Mucosa of gallbladder (tissue), 1 donor: ENCODE data around the gene MYH6. TPM values are rescaled to one million over a fixed set of nuclear protein-coding genes. Genes with fewer than 3 reads are reported as not detected.

Experiments
- DNase-seq: peaks from one replicate; pipeline ENCODE4 v3.0.0-alpha.2; 2020; ENCODE audit warnings: low spot score
- total RNA-seq: library from RNA; stranded (reverse); gene quantifications from one replicate; pipeline ENCODE4 v1.2.1, GENCODE V29; 2021
- donor health status: DM: no; HTN: no; CAD: no.

MYH6 gene
- total RNA-seq, 1 donor from 2014 or later: not detected

GRCh38 chr14:23377573-23378563, 30.2 kb downstream of the MYH6 start:
- no peak for DNase-seq

DNA sequence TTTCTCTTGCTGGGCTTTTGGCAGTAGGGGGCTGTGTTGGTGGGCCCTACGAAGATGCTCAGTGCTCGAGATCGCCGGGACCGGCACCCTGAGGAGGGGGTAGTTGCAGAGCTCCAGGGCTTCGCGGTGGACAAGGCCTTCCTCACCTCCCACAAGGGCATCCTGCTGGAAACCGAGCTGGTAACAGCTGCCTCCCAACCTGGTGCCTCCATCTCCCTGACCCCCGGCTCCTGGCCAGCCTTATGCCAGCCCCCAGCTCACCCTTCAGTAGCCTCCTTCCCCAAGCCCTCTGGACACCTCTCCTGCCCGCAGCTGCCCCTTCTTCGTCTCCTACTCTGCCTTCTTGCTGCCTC, 30.9 kb downstream of the MYH6 start:
- no peak for DNase-seq

- no peak for DNase-seq
Observed at GRCh38 chr14:23376482-23377197, 31.4 kb downstream of the MYH6 start, which contains the start of gene CMTM5. Gene CMTM5, plus strand, starts transcription at chr14:23377046. Its CDS starts 206 bp downstream, at chr14:23377252.

DNA sequence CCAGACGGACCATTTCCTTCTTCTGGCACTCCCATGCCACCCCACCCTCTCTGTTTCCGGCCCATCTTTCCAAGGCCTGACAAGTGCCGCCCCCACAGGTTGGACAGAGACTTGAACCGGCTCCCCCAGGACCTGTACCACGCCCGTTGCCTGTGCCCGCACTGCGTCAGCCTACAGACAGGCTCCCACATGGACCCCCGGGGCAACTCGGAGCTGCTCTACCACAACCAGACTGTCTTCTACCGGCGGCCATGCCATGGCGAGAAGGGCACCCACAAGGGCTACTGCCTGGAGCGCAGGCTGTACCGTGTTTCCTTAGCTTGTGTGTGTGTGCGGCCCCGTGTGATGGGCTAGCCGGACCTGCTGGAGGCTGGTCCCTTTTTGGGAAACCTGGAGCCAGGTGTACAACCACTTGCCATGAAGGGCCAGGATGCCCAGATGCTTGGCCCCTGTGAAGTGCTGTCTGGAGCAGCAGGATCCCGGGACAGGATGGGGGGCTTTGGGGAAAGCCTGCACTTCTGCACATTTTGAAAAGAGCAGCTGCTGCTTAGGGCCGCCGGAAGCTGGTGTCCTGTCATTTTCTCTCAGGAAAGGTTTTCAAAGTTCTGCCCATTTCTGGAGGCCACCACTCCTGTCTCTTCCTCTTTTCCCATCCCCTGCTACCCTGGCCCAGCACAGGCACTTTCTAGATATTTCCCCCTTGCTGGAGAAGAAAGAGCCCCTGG, 32.4 kb downstream of the MYH6 start:
- DNase-seq: no peak

DNA sequence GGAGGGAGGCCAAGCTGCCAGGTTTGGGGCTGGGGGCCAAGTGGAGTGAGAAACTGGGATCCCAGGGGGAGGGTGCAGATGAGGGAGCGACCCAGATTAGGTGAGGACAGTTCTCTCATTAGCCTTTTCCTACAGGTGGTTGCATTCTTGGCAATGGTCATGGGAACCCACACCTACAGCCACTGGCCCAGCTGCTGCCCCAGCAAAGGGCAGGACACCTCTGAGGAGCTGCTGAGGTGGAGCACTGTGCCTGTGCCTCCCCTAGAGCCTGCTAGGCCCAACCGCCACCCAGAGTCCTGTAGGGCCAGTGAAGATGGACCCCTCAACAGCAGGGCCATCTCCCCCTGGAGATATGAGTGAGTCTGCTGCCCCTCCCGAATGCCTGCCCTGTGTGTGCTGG, 35.0 kb downstream of the MYH6 start:
- DNase-seq: no peak

DNA sequence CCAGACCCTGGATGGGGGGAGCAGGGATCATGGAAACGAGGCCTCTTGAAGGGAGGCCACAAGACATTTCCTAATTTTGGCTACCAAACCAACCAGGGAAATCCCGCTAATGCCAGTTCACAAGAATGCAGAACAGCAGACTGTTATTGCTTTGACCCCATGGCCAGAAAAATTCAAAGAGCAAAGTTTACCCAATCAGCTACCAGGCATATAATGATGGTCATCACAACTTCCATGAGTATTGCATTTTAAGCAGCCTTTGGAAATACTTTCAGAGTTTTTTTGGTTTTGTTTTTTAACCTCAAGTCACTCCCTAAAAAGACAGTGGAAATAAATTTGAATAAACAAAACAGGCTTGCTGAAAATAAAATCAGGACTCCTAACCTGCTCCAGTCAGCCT, 35.6 kb downstream of the MYH6 start, which contains the start of gene IL25:
TSS of gene IL25 (plus strand) at position 301 of the 400 bp plus-strand sequence.
- DNase-seq: no peak

GRCh38 chr14:23371865-23372264, 36.2 kb downstream of the MYH6 start:
- no peak for DNase-seq

DNA sequence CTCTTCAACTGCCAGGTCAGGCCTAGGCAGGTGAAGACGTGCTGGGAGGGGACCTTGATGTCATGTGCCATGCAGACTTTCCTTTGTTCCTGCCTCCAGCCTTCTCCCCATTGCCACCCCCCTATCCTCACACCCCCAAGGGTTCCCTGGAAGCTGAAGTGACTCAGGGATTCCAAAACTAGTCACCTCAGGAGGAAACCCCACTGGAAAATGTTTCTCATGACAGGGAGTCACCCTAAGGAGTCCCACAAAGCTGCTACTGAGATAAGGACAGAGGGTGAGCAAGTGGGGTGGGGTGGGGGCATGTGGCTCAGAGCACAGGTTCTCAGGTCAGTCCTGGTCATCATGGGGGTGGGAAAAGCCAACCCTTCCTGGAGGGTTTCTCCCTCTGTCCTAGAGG, 37.9 kb downstream of the MYH6 start:
- DNase-seq: no peak

DNA sequence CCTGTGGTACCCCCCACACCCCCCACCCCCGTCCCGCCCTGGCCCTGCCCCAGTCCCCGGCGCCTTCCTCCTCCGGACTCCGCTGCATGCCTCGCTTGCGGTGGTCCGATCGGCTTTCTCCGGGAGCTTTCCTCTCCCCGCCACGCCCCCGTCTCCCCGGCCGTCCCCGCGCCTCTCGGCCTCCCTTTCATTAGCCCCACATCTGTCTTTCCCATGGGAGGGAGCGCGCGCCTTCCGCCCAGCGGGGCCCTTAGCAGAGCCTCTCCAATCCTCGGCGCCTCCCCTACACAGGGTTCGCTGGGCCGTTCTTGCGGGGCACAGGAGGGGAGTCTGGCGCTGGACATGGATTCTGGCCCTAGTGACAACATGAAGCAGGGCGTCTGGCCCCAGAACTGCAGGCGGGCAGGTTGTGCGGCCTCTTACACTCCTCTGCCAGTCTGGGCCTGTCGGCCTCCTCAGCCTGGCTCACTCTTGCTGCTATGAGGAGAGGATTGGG, 41.6 kb downstream of the MYH6 start:
- peak; percentile 42 for DNase-seq

- no peak for DNase-seq
Observed at GRCh38 chr14:23365732-23366425, 42.2 kb downstream of the MYH6 start.

GRCh38 chr14:23365036-23365731, 42.9 kb downstream of the MYH6 start, which contains the start of gene EFS:
Gene EFS, minus strand, starts transcription at chr14:23365172. Its CDS starts 147 bp downstream, at chr14:23365025.
- no peak for DNase-seq

- no peak for DNase-seq
Observed at GRCh38 chr14:23364164-23365035, 43.7 kb downstream of the MYH6 start.

- no peak for DNase-seq
Observed at GRCh38 chr14:23362200-23362599, 45.9 kb downstream of the MYH6 start.

DNA sequence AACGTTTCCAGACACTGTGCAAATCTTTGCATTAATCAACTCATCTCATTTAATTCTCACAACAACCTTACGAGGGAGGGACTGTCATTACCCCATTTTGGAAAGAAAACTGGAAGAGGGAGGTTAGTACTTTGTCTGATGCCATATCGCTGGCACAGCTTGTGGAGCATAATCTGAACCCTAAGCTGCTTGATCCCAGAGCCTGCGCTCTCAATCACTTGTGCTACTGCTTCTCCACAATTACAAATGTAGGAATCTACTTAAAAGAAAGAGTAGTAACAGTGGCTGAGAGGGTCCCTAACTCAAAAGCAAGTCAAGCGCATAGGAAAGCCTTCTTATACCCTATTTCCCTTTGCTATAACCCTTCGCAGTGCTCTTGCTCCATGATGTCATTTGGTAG, 46.3 kb downstream of the MYH6 start:
- no peak for DNase-seq

DNA sequence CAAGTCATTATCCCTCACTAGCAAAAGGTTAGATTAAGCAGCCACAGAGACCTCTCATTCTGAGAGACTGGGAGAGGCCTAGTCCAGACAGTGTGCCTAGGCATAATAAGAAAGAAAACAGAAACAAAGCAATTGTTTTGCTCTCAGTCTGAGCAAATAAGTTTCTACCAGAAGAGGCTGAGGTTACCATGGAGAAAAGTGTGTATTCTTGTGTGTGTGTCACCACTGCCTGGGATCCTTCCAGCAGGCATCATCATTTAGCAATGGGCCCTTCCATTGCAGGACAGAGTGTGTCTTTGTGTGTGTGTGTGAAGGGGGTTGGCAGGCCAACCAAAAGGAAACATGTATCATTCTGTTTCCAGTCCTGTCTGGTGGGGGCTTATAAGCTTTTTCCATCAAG, 46.8 kb downstream of the MYH6 start:
- DNase-seq: no peak

- no peak for DNase-seq
Observed at GRCh38 chr14:23360496-23360895, 47.6 kb downstream of the MYH6 start.

DNA sequence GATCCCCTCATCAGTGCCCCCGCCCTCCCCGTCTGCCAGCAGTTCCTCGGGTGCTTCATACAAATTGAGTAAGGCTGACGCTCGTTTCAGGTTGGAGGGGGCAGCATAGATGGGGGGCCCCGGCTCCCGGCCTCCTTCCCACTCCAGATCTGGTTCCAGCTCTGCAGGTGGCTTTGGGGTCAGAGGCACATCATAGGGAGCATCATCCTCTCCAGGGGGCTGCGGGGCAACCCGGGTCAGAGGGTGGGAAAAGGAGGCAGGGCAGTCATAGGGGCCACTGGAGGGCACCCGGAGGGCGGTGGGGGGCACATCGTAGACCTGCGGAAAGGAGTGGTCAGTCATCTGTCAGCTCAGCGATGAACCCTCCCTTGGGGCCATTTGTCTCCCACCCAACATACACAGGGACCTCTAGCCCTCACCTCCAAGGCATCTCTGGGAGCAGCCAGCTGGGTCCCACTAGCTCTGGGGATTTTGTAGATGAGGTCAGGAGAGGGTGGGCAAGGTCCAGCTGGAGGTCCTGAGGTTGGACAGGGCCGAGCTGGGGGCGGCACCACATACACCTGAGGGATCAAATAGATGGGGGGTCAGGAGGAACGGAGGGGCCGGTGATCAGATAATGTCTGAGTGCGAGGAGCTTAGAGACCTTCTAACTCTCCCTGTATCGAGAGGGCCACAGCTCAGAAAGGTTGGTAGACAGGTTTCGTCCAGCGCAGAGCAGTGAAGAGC, 48.2 kb downstream of the MYH6 start:
- DNase-seq: no peak

- no peak for DNase-seq
Observed at GRCh38 chr14:23359167-23359626, 48.9 kb downstream of the MYH6 start.
